Dedifferentiated amniotic fluid mesenchymal stem cell (primary cell): ENCODE results near the gene POR.

Experiments used
- DNase-seq: peaks from one replicate; pipeline ENCODE4 v3.0.0-alpha.2; 2016; ENCODE audit errors: extremely low spot score

Gene POR

DNA sequence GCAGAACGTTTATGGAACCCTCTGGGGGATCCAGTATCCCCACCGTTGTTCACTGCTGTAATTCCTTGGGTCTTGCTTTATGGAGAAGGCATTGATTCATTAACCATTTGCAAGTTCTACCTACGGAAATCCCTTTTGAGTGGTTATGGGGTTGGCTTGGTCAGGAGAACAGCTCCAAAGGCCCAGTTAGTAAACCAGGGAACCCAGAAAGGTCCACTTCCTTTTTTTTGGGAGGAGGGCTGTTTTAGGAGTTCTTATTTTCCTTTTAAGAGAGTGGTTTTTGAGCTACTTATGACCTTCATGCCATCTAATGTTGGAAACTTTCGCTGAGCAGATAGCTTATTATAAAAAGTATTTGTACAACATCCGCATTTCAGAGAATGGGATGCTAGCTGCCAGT is 1.3 kb downstream of the POR start:
- DNase-seq, result no peak

DNA sequence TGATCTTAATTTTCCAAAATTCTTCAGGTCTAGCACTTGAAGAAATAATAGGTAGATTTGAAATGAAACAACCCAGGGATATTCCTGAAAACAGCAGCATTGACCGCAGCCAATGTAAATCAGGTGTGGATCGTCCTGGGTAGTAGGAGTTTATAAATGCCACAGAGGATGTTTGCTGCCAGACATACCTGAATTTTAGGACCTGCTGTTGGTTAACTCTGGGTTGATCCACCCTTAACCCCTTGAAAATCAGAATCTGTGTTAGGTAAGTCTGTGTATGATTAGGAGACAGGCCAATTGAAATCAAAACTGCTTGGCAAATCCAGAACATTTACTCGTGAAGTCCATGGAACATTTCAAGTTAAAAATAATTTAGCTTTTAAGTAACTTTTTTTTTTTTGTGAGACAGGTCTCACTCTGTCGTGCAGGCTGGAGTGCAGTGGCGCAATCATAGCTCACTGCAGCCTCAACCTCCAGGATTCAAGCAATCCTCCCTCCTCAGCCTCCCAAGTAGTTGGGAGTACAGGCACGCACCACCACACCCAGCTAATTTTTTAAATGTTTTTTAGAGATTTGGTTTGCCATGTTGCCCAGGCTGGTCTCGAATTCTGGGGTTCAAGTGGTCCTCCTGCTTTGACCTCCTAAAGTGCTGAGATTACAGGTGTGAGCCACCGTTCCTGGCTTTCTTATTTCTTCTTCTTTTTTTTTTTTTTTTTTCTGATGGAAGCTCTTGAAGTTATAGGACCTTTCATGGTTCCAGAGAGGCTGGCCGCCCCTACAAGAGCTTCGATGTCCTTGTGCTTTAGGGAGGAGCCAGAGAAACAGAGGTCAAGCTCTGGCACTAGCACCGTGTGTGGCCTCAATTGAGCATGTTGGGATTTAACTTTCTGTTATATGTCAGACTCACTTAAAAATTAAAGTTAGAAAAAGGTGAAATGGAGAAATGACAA is 2.0 kb downstream of the POR start:
- DNase-seq, result no peak

DNA sequence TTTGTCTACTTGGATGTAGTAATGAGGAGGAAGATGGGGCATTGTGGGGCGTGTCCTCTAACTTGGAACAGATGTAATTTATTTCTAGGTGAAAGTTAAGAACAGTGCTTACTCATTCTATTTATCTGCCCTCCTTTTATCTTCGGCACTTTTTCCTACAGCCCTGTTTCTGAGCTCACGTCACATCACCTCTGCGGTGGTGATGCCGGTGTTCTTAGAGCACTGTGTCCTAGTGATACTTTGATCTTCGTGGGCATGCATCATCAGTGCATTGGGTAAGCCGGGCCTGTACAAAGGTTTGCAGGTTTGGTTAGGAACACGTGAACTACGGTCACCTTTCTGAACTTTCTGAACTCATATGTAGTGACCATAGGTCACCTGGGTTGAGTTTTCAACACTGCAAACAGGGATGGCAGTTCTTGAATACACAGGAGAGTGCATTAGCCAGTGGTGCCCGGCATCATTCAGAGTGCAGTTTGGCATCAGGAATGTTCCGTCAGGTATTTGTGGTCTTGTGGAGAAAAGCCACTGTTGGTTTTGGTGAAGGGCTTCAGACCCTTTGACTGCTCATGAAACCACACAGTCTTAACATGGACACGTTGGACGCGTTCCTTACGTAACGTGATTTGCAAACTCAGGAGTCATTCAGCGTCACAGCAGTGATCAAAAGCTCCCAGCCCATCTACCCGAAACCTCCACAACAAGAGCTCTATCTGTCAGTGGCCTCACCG is 5.6 kb downstream of the POR start:
- DNase-seq, result no peak

DNA sequence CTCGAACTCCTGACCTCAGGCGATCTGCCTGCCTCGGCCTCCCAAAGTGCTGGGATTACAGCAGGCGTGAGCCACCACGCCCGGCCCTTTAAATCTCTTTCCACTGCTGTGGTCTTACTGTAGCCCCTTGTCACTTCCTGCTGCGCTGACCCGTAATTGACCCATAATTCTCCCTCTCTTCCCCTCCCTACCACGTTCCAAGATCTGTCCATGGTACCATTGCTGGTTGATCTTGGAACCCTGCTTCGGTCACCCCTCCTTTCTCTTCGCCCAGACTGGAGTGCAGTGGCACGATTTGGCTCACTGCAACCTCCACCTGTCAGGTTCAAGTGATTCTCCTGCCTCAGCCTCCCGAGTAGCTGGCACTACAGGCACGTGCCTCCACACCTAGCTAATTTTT is 6.5 kb downstream of the POR start:
- DNase-seq, result no peak

DNA sequence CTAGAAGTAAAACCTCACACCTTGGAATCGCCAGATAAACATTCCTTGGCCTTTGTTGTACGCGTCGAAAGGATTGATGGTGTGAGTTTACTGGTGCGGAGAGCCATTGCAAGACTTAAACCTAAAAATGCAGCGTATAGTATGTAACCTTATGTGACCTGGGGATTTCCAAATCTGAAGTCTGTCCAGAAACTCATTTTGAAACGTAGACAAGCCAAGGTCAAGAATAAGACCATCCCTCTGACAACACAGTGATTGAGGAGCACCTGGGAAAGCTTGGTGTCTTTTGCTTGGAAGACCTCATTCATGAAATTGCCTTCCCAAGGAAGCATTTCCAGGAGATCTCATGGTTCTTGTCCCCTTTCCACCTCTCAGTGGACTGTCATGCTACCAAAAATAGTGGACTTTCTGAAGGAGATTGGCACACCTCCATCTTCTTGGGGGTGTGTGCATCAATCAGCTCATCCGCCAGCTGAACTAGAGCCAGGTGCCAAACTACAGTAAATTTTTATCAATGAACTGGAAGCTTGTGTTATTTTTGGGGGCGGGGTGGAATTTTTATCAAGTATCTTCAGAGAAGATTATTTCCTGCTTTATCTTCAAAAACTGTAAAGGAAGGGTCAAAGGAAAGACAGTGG is 8.1 kb downstream of the POR start:
- no peak for DNase-seq

DNA sequence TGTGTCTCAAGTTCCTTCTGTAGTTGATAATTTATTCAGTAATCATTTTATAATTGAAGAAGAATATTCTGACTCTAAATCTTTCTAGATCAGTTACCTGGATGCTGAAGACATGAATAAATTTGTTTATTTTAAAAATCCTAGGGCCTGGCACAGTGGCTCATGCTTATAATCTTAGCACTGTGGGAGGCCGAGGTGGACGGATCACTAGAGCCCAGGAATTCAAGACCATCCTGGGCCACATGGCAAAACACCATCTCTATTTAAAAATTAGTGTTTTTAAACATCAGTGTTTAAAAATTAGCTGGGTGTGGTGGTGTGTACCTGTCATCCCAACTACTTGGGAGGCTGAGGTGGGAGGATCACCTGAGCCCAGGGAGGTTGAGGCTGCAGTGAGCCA is 9.3 kb downstream of the POR start:
- DNase-seq, result no peak

DNA sequence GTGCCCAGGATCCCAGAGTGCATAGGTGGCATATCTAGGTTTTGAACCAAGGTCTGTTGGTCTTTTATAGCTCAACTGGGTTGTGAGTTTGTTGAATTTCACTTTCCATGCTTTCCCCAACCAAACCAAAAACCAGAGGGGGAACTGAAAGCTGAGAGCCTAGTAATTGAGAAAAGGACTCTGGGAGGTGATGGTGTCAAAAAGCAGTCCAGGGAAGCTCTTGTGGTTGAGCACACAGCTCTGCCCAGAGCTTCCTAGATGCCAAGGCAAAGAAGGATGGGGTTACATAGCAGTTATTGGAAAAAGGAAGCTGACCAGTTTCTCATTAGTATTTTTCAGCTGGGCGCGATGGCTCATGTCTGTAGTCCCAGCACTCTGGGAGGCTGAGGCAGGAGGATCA is 9.9 kb downstream of the POR start:
- DNase-seq, result no peak

DNA sequence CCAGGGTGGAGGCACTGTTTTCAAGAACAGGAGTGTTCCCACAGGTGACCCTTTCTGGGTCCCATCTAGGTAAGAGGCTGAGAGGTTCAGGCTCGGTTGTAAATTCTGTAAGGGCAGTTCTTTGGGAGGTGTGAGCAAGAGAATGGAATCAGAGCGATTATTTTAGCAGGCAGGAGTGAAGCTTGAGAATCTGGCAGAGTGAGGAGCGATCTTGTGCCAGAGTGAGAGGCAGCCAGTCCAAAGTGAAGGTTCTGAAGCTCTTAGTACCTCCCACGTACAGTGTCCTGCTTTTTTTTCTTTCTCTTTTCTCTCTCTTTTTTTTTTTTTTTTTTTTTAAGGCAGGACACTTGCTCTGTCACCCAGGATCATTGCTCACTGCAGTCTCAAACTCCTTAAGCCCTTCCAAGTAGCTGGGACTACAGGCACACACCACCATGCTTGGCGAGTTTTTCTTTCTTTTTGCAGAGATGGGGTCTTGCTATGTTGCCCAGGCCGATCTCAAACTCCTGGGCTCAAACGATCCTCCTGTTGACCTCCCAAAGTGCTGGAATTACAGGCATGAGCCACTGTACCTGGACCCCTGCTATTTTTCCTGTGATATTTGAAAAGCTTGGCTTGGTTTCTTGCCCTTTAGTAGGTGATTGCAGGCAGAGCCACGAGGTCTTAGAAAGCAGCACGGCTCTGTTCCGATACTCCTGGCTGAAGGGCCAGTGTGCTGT is 10.9 kb downstream of the POR start:
- DNase-seq, result no peak

DNA sequence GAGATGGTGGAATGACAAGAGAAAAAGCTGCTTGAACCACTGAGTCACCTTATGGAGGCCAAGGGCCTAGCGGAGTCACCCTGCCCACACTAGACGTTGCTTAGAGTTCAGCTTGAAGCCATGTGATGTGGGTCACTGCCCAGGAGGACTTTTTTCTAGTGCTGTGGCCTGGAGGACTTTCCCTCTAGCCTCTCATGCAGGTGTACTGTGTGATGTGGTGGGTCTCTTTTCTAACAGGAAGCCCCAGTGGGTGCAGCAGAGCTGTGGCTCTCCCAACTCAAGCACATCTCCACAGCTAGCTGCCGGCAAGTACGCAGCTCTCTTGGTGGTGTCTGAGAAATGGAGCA is 13.6 kb downstream of the POR start:
- DNase-seq, result no peak

DNA sequence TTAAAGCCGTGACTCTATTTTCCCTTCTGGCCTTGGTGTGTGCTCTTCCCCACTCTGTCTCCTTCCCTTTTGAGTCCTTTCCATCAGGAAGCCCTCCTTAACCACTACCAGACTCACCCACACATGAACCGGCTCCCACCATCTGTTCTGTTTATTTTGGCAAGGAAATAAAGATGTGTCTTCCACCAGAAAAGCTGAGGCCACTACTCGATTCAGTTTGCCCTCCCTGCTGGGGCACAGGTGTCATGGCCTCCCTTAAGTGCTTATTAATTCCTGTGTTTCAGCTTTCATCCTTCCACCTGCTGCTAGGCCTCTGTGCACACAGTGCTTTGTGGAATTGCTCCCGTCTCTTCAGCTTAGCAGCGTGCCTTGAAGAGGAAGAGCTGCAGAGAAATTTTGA is 16.7 kb downstream of the POR start:
- no peak for DNase-seq

DNA sequence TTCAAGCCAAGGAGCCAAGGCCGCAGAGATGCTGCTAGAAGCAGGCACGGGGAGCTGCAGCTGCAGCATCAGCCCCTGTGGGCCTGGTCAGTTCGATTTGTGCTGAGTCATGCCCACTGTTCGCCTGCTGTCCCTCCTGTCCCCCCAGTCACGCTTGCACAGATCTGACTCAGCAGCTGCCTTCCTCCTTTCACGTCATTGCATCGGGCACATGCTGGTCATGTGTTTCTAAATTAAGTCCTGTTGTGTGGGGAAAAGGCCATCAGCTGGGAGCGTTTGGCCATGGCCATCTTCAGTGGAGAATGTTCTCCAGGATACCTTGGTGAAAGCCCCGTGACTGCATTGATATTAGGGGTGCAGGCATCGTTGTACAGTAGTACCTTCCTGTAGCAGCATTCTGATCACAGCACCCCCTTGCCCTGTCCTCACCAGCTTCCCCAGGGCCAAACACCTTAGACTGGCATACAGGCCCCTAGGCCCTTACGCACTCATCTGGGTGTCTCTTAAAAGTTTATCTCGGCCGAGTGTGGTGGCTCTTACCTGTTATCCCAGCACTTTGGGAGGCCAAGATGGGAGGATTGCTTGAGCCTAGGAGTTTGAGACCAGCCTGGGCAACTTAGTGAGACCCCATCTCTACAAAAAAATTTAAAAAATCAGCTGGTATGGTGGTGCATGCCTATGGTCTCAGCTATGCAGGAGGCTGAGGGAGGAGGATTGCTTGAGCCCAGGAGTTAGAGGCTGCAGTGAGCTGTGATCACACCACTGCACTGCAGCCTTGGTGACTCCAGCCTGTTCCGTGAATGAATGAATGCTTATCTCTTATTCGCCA is 23.2 kb downstream of the POR start:
- peak; percentile 93 for DNase-seq

DNA sequence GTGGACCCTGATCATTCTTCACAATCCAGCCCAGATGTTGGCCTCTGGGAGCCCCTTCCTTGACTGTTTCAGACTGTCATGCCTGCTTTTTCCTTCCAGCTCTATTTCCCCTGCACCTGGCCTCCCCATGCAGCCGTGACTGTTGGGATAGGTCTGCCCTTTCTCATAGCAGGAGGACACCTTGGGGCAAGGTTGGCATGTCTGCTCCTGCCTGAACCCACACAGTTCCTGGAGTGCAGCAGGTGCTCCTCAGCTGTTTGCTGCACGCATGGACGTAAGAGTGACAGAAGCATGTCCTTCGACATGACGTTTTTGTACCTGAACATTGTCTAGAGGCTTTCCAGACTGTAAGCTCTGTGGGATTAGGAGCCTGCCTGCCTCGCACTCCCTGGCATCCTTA is 24.0 kb downstream of the POR start:
- no peak for DNase-seq

DNA sequence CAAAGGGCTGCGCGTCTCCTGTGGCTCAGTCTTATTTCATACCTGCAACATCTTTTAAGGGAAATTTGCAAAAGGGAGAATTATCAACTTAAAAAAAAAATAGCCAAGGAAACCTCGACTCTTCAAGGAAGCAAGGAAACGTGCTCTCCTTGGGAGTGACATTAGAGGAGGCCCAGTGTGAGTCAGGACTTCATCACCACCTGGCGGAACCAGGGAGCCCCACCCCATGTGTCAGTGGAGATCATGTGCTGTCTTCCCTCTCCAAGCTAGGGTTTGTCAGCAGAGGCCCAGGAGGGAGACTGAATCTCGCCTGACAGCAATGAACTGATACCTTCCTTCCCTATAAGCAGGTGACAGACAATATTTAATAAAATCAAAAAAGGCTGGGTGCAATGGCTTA is 28.9 kb downstream of the POR start:
- no peak for DNase-seq

DNA sequence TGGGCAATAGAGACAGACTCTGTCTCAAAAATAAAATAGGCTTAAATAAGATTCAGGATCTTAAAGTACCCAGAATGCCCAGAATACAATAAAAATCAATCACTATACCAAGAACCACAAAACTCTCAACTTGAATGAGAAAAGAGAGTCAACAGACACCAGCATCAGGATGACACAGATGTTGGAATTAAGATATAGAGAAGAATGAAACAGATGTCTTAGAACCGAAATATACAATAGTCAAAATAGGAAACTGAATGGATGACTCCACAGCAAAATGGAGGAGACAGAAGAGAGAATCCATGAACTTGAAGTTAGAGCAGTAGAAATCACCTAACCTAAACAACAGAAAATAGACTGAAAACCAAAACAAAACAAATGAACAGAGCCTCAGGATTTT is 29.6 kb downstream of the POR start:
- DNase-seq, result no peak

DNA sequence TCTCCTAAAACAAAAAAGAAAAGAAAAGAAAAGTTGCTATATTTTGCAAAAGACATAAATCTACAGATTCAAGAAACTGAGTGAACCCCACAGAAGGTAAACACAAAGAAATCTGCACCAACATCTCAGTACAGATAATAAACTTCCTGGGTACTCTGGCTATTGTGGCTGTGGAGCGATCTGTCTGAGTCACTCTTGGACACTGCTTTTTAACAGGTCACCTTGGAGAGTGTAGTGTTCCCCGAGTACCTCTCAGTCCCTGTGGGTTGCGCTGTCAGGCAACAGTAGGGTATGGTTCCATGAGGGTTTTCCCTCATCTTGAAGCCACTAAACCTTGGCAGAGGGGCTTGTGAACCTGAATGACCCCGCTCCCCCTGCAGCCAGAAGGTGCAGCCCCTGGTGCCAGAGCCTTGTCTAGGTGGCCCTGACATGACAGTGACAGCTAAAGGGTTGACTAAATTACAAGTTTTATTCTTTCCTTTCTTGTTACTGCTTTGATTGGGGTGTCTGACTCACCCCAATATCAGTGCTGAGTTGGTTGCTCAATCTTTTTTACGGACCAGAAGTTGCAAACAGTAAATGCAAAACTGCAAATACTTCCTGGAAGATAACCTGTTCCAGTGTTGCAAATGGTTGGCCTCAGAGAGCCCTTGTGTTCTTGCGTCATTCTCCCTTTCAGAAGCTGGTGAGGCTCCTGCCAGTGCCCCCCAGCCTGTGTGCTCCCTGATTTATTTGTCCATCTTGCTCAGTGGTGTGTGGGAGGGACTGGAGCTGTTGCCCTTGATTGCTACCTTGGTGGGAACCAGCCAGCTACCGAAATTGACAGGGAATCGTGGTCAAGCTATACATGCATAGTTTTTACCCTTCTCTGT is 30.6 kb downstream of the POR start:
- no peak for DNase-seq

DNA sequence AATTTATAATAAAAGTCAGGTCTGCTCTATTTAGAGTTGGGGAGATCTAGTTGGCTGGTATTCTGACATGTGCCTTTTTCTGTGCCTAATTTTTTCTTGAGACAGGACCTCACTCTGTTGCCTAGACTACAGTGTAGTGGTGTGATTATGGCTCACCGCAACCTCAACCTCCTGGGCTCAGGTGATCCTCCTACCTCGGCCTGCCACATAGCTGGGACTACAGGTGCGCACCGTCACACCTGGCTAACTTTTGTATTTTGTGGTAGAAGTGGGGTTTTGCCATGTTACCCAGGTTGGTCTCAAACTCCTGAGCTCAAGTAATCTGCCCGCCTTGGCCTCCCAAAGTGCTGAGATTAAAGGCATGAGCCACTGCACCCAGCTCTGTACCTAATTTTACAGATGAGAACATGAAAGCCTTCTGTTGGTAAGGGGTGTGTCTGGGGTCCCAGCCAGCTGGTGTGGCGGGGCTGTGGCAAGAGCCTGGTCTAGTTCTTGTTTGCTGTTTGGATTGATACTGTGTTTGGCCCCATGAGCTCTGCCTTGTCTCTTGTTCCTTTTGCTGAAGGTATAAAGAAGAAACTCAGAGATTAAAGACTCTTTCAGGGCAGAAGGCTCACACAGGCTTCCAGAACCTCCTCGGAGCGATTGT is 31.4 kb downstream of the POR start:
- no peak for DNase-seq

DNA sequence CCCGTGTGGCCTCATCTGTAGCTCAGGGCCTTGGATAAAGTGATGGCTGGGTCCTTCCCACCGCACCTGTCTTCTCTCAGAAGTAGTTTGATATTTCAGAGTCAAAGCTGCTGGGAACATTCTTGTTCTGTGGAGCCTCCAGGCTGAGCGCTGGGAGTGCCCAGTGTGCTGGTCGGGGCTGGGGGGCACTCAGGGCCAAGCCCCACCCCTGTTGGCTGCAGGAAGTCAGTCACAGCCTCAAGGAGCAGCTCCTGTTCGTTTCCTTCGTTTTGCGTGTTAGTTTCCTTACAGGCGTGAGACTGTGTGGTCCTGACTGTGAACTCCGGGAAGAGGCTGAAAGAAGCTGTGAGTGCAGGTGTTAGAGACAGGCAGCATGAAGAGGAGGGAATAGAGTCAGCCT is 33.2 kb downstream of the POR start:
- DNase-seq, result no peak

DNA sequence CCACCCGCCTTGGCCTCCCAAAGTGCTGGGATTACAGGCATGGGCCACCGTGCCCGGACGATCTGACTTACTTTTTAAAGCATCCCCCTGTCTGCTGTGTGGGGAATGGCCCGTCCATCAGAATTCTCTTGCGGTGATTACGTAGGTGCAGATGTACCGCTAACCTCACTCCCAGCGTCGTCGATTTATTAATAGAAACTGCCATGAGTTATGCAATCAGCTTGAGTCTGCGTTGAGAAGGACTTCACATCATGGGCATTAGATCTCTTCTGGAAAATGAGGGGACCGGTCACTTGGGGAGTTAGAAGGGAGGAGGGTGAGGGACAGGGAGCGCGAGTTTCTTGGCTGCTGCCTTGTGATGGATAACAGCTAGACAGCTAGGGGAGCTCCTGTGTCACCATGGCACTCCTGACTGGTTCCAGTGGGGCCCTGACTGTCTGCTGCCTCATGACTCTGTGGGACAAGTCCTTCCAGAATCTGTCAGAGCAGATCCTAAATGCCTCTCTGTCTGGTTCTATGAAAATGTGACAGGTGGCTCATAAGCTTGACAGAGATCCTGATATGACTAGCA is 35.2 kb downstream of the POR start:
- no peak for DNase-seq

DNA sequence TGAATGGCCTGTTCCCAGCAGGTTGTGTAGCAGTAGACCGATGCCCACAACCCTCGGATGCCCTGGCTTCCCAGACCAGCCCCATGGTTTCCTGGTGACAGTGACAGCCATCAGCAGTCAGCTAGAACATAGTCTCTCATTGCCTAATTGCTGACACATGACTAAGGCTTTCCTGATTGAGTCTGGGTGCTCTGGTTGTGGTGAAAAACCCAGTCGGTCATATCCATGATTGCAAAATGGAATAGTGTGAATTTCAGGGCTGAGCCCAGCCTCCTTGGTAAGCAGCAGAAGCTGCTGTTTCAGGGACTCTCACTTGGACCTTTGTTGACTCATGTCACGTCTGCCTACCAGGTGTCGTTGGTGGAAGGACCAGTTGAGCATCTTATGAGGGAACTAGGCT is 36.6 kb downstream of the POR start:
- DNase-seq, result no peak
